Liver (tissue), 3 donors: Measurements from ENCODE around the gene JUNB.

ENCODE experiments used
- JUND ChIP-seq, 2 donors: IDR thresholded peaks; 2 replicates each; pipeline ENCODE4 v1.6.1; 2016; ENCODE audit warnings: antibody characterized with exemption in 2 of 2
- NR2F2 ChIP-seq: IDR thresholded peaks from 2 replicates; pipeline ENCODE4 v1.6.1; 2016; ENCODE audit warnings: antibody characterized with exemption
- RAD21 ChIP-seq, 2 donors: IDR thresholded peaks; 2 replicates each; pipeline ENCODE4 v1.6.1; 2016; ENCODE audit warnings: antibody characterized with exemption in 2 of 2, mild to moderate bottlenecking in 2 of 2
- TF ChIP-seq, protein P1 (sequence below): IDR thresholded peaks from 2 replicates; pipeline ENCODE4 v1.6.1; 2016; ENCODE audit warnings: antibody characterized with exemption
- TF ChIP-seq, protein P2 (sequence below): fragments of 150-350 bp; IDR thresholded peaks from 2 replicates; pipeline ENCODE4 v1.5.1; 2017; ENCODE audit warnings: improper control_type of control experiment, low read depth, low read length; ENCODE audit not compliant: missing input control
- TF ChIP-seq, protein P3 (sequence below): IDR thresholded peaks from 2 replicates; pipeline ENCODE4 v1.6.1; 2016; ENCODE audit warnings: antibody characterized with exemption
- donor health status: healthy.
- donor health status: healthy.

DNA sequence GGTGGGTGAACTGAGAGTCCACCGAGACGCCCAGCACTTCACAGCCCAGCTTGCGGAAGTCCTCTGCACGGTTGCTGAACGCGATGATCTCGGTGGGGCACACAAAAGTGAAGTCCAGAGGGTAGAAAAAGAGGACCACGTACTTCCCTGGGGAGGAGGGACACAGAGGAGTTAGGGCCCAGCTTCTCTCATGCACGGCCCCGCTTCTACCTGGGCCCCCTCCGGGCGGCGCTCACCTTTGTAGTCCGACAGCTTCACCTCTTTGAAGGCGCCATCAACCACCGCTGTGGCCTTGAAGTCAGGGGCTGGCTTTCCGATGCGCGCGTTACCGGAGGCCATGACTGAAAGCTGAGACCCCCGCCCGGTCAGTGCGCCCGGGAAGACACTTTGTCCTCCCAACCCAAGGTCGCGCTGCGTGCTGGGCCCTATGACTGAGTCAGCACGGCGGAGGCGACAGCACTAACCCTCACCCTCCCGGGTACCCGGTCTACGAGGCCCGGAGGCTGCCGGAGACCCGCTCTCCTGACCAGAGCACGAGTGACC, 9.7 kb downstream of the JUNB start:
- TF ChIP-seq, protein P1, sequence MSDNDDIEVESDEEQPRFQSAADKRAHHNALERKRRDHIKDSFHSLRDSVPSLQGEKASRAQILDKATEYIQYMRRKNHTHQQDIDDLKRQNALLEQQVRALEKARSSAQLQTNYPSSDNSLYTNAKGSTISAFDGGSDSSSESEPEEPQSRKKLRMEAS: no peak
- TF ChIP-seq, protein P2, sequence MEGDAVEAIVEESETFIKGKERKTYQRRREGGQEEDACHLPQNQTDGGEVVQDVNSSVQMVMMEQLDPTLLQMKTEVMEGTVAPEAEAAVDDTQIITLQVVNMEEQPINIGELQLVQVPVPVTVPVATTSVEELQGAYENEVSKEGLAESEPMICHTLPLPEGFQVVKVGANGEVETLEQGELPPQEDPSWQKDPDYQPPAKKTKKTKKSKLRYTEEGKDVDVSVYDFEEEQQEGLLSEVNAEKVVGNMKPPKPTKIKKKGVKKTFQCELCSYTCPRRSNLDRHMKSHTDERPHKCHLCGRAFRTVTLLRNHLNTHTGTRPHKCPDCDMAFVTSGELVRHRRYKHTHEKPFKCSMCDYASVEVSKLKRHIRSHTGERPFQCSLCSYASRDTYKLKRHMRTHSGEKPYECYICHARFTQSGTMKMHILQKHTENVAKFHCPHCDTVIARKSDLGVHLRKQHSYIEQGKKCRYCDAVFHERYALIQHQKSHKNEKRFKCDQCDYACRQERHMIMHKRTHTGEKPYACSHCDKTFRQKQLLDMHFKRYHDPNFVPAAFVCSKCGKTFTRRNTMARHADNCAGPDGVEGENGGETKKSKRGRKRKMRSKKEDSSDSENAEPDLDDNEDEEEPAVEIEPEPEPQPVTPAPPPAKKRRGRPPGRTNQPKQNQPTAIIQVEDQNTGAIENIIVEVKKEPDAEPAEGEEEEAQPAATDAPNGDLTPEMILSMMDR: no peak
- no peak for TF ChIP-seq RAD21 (IDR thresholded peaks at IDR 0.05)
- TF ChIP-seq JUND (IDR thresholded peaks at IDR 0.05): no peak
- TF ChIP-seq, protein P3, sequence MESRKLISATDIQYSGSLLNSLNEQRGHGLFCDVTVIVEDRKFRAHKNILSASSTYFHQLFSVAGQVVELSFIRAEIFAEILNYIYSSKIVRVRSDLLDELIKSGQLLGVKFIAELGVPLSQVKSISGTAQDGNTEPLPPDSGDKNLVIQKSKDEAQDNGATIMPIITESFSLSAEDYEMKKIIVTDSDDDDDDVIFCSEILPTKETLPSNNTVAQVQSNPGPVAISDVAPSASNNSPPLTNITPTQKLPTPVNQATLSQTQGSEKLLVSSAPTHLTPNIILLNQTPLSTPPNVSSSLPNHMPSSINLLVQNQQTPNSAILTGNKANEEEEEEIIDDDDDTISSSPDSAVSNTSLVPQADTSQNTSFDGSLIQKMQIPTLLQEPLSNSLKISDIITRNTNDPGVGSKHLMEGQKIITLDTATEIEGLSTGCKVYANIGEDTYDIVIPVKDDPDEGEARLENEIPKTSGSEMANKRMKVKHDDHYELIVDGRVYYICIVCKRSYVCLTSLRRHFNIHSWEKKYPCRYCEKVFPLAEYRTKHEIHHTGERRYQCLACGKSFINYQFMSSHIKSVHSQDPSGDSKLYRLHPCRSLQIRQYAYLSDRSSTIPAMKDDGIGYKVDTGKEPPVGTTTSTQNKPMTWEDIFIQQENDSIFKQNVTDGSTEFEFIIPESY: no peak
- no peak for TF ChIP-seq NR2F2
